Motor neuron (in vitro differentiated cells): ENCODE results near the gene ZNF496. TPM values are rescaled to one million over a fixed set of nuclear protein-coding genes. Genes with fewer than 3 reads are reported as not detected.
A peak's percentile ranks its signal among the peaks of the same experiment; 100 is the strongest.
"Not testable (repeated sequence)": the region's sequence is repeated elsewhere in the genome, so short reads cannot be mapped to it uniquely, and the experiment has no call there.

ENCODE experiments used
- ATAC-seq, 8 experiments: fragments of 200-7000 bp; cut with Tn5 transposase; replicated peaks in 6 of 8; 2 replicates each; pipeline ENCODE4 v1.8.0; 2021; ENCODE audit warnings: mild to moderate bottlenecking in 8 of 8, moderate library complexity in 8 of 8
- H3K27ac ChIP-seq, 2 donors: fragments of 250-450 bp; sonication (Bioruptor Pico); 2 replicates each; pipeline ENCODE4 v1.9.0; 2021; ENCODE audit warnings: antibody characterized with exemption in 2 of 2, mild to moderate bottlenecking in 2 of 2, moderate library complexity in 1 of 2
- H3K4me1 ChIP-seq, 2 donors: fragments of 250-450 bp; sonication (Bioruptor Pico); replicated peaks in 1 of 2; 2 replicates each; pipeline ENCODE4 v1.6.1; 2021; ENCODE audit warnings: antibody characterized with exemption in 2 of 2, mild to moderate bottlenecking in 2 of 2, moderate library complexity in 1 of 2
- H3K4me3 ChIP-seq, 5 donors: fragments of 250-450 bp; sonication (Bioruptor Pico); 2 replicates each; pipeline ENCODE4 v1.9.0; 2021; ENCODE audit warnings: antibody characterized with exemption in 5 of 5, mild to moderate bottlenecking in 5 of 5, moderate library complexity in 4 of 5
- WGBS, 10 experiments: fragments of 450-650 bp; shearing (Covaris generic); methylation state at CpG; one replicate each; pipeline ENCODE4 v1.0.0; 2022; 5-methylcytosine and 5-hydroxymethylcytosine counted together
- in situ Hi-C, 9 experiments: fragments of 400-800 bp; cut with MboI; loops; one replicate each; pipeline ENCODE4 v1.15.0; 2021; ENCODE audit warnings: low sequenced_read_pairs in 9 of 9, low pct_unique_long_range_greater_than_20kb in 2 of 9; ENCODE audit not compliant: unreplicated experiment in 9 of 9
- total RNA-seq, 8 experiments: library from RNA; unstranded; fragments of 300-600 nt; gene quantifications; 2 replicates each; pipeline versions ENCODE4 v1.2.3 to v1.2.4, GENCODE V29; 2022

Gene ZNF496
- total RNA-seq, 8 experiments from 2014 or later, result 7.1 to 44.4 (median 31.4) TPM

GRCh38 chr1:247367786-247368422 is 36.2 kb upstream of the ZNF496 start:
- peak; percentile 43 to 88 (median 67) for ATAC-seq
- in situ Hi-C loops, result no loop called here

GRCh38 chr1:247366926-247367645 is 35.4 kb upstream of the ZNF496 start:
- in situ Hi-C loops, result no loop called here
- no peak overlapping the region for H3K27ac ChIP-seq
- H3K4me3 ChIP-seq, result no peak overlapping the region
- 38 to 100% (median 89%) methylated on average over 1 to 4 of the region's 4 CpGs; no CpG with 5 or more reads in 1 of the 10 experiments for WGBS, 10 experiments
- no peak for ATAC-seq
- H3K4me1 ChIP-seq, result peaks cover 32 to 42% of the 10 kb centered on the region in 2 donors

More at GRCh38 chr1:247367786-247368422, 36.2 kb upstream of the ZNF496 start:
- 10 to 79% (median 57%) methylated on average over 2 to 6 of the region's 6 CpGs; no CpG with 5 or more reads in 1 of the 10 experiments for WGBS, 10 experiments
- Histone ChIP-seq H3K4me3 (no peak overlapping the region), H3K4me1 (peaks cover 32 to 42% of the 10 kb centered on the region in 2 donors), H3K27ac (peak overlapping the region in 1 of 2 donors; percentile 62)

GRCh38 chr1:247366345-247366744 is 34.7 kb upstream of the ZNF496 start:
- in situ Hi-C loops, ATAC-seq, H3K4me3 ChIP-seq, H3K27ac ChIP-seq: not testable (repeated sequence)
- WGBS, 10 experiments, result 86 to 100% (median 100%) methylated on average over 1 of the region's 1 CpG; no CpG with 5 or more reads in 7 of the 10 experiments
- H3K4me1 ChIP-seq, result peaks cover 35 to 42% of the 10 kb centered on the region in 2 donors

GRCh38 chr1:247365023-247365422 is 33.4 kb upstream of the ZNF496 start:
- Histone ChIP-seq H3K27ac (no peak overlapping the region), H3K4me3 (no peak overlapping the region), H3K4me1 (peaks cover 35 to 39% of the 10 kb centered on the region in 2 donors)
- ATAC-seq, result no peak
- WGBS, 10 experiments, result 54 to 100% (median 89%) methylated on average over 1 to 7 of the region's 7 CpGs
- in situ Hi-C loops, result no loop called here

- in situ Hi-C loops, H3K4me3 ChIP-seq, ATAC-seq, H3K27ac ChIP-seq: not testable (repeated sequence)
- 75 to 80% methylated on average over 1 of the region's 1 CpG; no CpG with 5 or more reads in 8 of the 10 experiments for WGBS, 10 experiments
- peaks cover 21 to 25% of the 10 kb centered on the region in 2 donors for H3K4me1 ChIP-seq
These were observed 31.3 kb upstream of the ZNF496 start for GRCh38 chr1:247363000-247363399.

GRCh38 chr1:247362153-247362552 is 30.5 kb upstream of the ZNF496 start:
- in situ Hi-C loops, result no loop called here
- WGBS, 10 experiments, result 76 to 100% (median 88%) methylated on average over 1 to 3 of the region's 5 CpGs; no CpG with 5 or more reads in 4 of the 10 experiments
- peaks cover 15 to 21% of the 10 kb centered on the region in 2 donors for H3K4me1 ChIP-seq
- no peak overlapping the region for H3K27ac ChIP-seq
- no peak for ATAC-seq
- no peak overlapping the region for H3K4me3 ChIP-seq

GRCh38 chr1:247360991-247361731 is 29.5 kb upstream of the ZNF496 start:
- H3K4me3 ChIP-seq, result no peak overlapping the region
- peak in 6 of 8 experiments; percentile 11 to 68 (median 44) for ATAC-seq
- H3K4me1 ChIP-seq, result peaks cover 15 to 21% of the 10 kb centered on the region in 2 donors
- WGBS, 10 experiments, result 15 to 82% (median 71%) methylated on average over 2 to 8 of the region's 11 CpGs; no CpG with 5 or more reads in 1 of the 10 experiments
- in situ Hi-C loops, result no loop called here
- no peak overlapping the region for H3K27ac ChIP-seq

- 25 to 100% (median 60%) methylated on average over 1 to 13 of the region's 13 CpGs for WGBS, 10 experiments
- no peak overlapping the region for H3K4me3 ChIP-seq
- H3K4me1 ChIP-seq, result peaks cover 15 to 21% of the 10 kb centered on the region in 2 donors
- in situ Hi-C loops, result no loop called here
- peak in 5 of 8 experiments; percentile 30 to 69 (median 53) for ATAC-seq
- H3K27ac ChIP-seq, result peak overlapping the region in 1 of 2 donors; percentile 35
These were observed 28.6 kb upstream of the ZNF496 start for GRCh38 chr1:247360116-247360898.

GRCh38 chr1:247359559-247359958 is 27.9 kb upstream of the ZNF496 start:
- in situ Hi-C loops, result no loop called here
- ATAC-seq, result no peak
- H3K27ac ChIP-seq, result no peak overlapping the region
- H3K4me3 ChIP-seq, result no peak overlapping the region
- H3K4me1 ChIP-seq, result peaks cover 15 to 21% of the 10 kb centered on the region in 2 donors
- 74 to 96% (median 82%) methylated on average over 3 to 6 of the region's 6 CpGs; no CpG with 5 or more reads in 1 of the 10 experiments for WGBS, 10 experiments

GRCh38 chr1:247358920-247359319 is 27.3 kb upstream of the ZNF496 start:
- Histone ChIP-seq H3K27ac (no peak overlapping the region), H3K4me3 (no peak overlapping the region), H3K4me1 (peaks cover 15 to 21% of the 10 kb centered on the region in 2 donors)
- in situ Hi-C loops, result no loop called here
- no peak for ATAC-seq
- 60 to 100% (median 87%) methylated on average over 1 to 5 of the region's 5 CpGs; no CpG with 5 or more reads in 3 of the 10 experiments for whole genome bisulfite sequencing, 10 experiments

GRCh38 chr1:247357781-247358211 is 26.1 kb upstream of the ZNF496 start:
- in situ Hi-C loops, result no loop called here
- peaks cover 15 to 21% of the 10 kb centered on the region in 2 donors for H3K4me1 ChIP-seq

More at GRCh38 chr1:247357781-247358211, 26.1 kb upstream of the ZNF496 start:
- 50 to 100% (median 89%) methylated on average over 1 to 6 of the region's 6 CpGs for WGBS, 10 experiments
- peak in 2 of 8 experiments; percentile 56 to 66 for ATAC-seq
- no peak overlapping the region for H3K27ac ChIP-seq
- H3K4me3 ChIP-seq, result no peak overlapping the region
